GM12801 (cell line): ENCODE measurements around the gene TBL1X.

Experiments
- CTCF ChIP-seq: IDR thresholded peaks from one replicate; pipeline ENCODE4 v1.5.1; 2011; ENCODE audit warnings: control low read depth; ENCODE audit not compliant: insufficient read length; ENCODE audit errors: extremely low read depth

TBL1X gene

GRCh38 chrX:9646471-9647224, 181.8 kb downstream of the TBL1X start:
- no peak for TF ChIP-seq CTCF

- TF ChIP-seq CTCF = no peak
These were observed 182.6 kb downstream of the TBL1X start for GRCh38 chrX:9647431-9647830.

- TF ChIP-seq CTCF = no peak
These were observed 185.2 kb downstream of the TBL1X start for GRCh38 chrX:9650091-9650490.

GRCh38 chrX:9651737-9652136, 186.9 kb downstream of the TBL1X start:
- no peak for TF ChIP-seq CTCF

- no peak for TF ChIP-seq CTCF
These were observed 190.1 kb downstream of the TBL1X start for GRCh38 chrX:9654929-9655328.

- no peak for TF ChIP-seq CTCF
These were observed 191.4 kb downstream of the TBL1X start for GRCh38 chrX:9656277-9656676.

- TF ChIP-seq CTCF = no peak
These were observed 192.0 kb downstream of the TBL1X start for GRCh38 chrX:9656871-9657270.
